Measurements from ENCODE around the gene CDK9. TPM values are rescaled to one million over a fixed set of nuclear protein-coding genes. Genes with fewer than 3 reads are reported as not detected.

The CDK9 gene
- 10 to 100 TPM; 86.2 to 91.6 TPM for total RNA-seq

DNA sequence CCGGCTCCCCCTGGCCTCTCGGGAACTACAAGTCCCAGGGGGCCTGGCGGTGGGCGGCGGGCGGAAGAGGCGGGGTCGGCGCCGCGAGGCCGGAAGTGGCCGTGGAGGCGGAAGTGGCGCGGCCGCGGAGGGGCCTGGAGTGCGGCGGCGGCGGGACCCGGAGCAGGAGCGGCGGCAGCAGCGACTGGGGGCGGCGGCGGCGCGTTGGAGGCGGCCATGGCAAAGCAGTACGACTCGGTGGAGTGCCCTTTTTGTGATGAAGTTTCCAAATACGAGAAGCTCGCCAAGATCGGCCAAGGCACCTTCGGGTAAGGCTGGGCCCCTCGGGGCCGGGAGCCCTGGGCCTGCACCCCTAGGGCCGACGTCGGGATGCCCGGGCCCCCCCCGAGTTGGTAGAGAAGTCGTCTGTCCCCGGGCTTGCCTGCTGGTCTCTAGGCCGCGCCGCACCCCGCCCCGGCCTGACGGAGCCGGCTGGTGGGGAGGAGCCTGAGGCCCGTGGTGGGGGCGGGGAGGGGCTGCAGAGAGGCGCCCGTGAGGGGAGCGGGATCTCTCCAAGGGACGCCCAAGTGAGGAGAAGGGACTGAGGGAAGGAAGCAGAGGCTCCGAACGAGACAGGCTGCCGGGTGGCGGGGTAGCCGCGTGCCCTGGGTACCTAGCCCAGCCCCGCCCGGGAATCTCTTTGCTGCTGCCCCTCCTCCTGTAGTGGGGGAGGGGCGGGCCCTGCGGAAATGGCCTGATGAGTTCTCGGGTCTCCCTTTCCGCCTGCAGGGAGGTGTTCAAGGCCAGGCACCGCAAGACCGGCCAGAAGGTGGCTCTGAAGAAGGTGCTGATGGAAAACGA lies at the start of gene CDK9:
Gene CDK9, plus strand, starts transcription at position 102 of the 840 bp plus-strand sequence. Its CDS starts 115 bp downstream, at position 217.
- H3K4me3 Mint-ChIP-seq, result peak within 1 kb of the TSS; percentile 97

DNA sequence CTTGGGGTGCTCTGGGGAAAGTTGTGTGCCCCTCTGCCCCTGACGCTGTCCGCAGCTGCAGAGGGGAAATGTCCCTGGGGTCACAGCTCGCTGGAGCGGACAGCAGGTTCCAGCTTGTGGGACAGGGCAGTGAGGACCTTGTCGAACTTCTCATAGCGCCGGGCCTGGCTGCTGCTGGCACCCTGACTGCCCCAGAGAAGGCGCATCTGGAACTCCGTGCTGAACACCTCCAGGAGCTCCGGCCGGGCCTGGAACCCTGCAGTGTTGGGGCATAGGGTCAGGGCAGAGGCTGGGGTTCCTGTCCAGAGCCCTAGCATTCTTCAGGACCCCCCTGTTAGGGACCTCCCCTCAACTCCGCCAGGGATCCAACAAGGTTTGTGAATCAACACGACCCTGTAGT lies 47.2 kb upstream of the CDK9 start:
- Mint-ChIP-seq H3K27me3 (no peaks in the 10 kb centered on the region), H3K9me3 (no peaks in the 10 kb centered on the region), H3K27ac (no peak overlapping the region), H3K4me3 (no peak overlapping the region), H3K4me1 (ENCODE audit: low read depth) (peaks cover 13% of the 10 kb centered on the region), H3K36me3 (ENCODE audit: low read depth) (peaks cover 13% of the 10 kb centered on the region)
- ChIA-PET POLR2A (no interaction called here), CTCF (interaction anchor here (0.7 to 2.0 kb wide), 2 partner anchors 131 to 379 kb away, joined by 3 to 6 read pairs; no protein-coding TSS in a partner anchor)
- TF ChIP-seq CTCF (IDR thresholded peaks at IDR 0.05), result no peak
- intact Hi-C loops (cut with micrococcal nuclease), result loop anchor here (5.0 to 10.0 kb wide), 3 partner anchors 44 to 234 kb away; no protein-coding TSS in a partner anchor
- no peak for DNase-seq
- no peak for ATAC-seq

More for the DNA sequence above, at the start of gene CDK9:
- DNase-seq (peak; percentile 95), ATAC-seq (peak; percentile 64)
- Mint-ChIP-seq H3K9me3 (no peaks in the 10 kb centered on the region), H3K4me1 (ENCODE audit: low read depth) (peaks cover 72% of the 10 kb centered on the region), H3K36me3 (ENCODE audit: low read depth) (peaks cover 43% of the 10 kb centered on the region), H3K27ac (peak within 1 kb of the TSS; percentile 95), H3K27me3 (no peaks in the 10 kb centered on the region)
- no peak for TF ChIP-seq CTCF (IDR thresholded peaks at IDR 0.05)
- ChIA-PET POLR2A (interaction anchor here (0.6 to 8.1 kb wide), 19 partner anchors 8 to 1465 kb away, joined by 3 to 56 read pairs (median 4); partner anchors contain the start of genes ENG, FPGS, LRSAM1 and RPL12), CTCF (interaction anchor here (0.8 to 10.7 kb wide), 11 partner anchors 17 to 196 kb away, joined by 3 to 144 read pairs (median 6); partner anchors contain the start of gene TOR2A)
- intact Hi-C loops (cut with micrococcal nuclease), result no loop called here

- H3K4me3 Mint-ChIP-seq, result no peak overlapping the region
Observed at GRCh38 chr9:127739614-127740330, 46.1 kb upstream of the CDK9 start.

DNA sequence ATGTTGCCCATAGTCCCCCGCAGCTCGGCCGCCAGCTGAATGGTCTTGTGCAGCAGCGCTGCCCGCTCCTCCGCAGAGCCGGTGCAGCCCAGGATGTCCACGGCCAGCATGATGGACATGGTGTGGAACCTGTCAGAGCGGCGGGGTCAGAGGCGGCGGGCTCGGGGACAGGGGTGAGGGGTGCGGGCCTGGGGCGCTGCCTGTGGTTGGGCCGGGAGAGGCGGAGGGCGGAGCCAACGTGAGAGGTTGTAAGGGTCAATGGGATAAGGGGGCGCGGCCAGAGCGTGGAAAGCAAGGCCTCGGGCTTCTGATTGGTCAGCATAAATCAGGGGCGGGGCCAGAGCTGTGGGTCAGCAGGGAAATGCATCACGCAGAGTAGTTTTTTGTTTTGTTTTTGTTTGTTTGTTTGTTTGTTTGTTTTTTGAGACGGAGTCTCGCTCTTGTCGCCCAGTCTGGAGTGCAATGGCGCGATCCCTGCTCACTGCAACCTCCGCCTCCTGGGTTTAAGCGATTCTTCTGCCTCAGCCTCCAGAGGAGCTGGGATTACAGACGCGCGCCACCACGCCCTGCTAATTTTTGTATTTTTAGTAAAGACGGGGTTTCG lies 43.9 kb upstream of the CDK9 start:
- Mint-ChIP-seq H3K36me3 (ENCODE audit: low read depth) (peaks cover 17% of the 10 kb centered on the region), H3K4me3 (no peak overlapping the region), H3K27ac (no peak overlapping the region), H3K27me3 (no peaks in the 10 kb centered on the region), H3K9me3 (no peaks in the 10 kb centered on the region), H3K4me1 (ENCODE audit: low read depth) (peaks cover 4% of the 10 kb centered on the region)
- CTCF ChIA-PET, result interaction anchor here (1.2 to 2.4 kb wide), 3 partner anchors 22 to 128 kb away, joined by 3 to 8 read pairs (median 4); no protein-coding TSS in a partner anchor
- no peak for DNase-seq
- intact Hi-C loops (cut with micrococcal nuclease), result no loop called here
- TF ChIP-seq CTCF (IDR thresholded peaks at IDR 0.05), result no peak
- no peak for ATAC-seq
- POLR2A ChIA-PET, result interaction anchor here (1.2 to 1.5 kb wide), 2 partner anchors 22 to 43 kb away, joined by 3 to 5 read pairs; no protein-coding TSS in a partner anchor

More at GRCh38 chr9:127739614-127740330, 46.1 kb upstream of the CDK9 start:
- intact Hi-C loops (cut with micrococcal nuclease), result loop anchor here (5.0 to 10.0 kb wide), 3 partner anchors 43 to 235 kb away; no protein-coding TSS in a partner anchor
- Mint-ChIP-seq H3K4me1 (ENCODE audit: low read depth) (peaks cover 6% of the 10 kb centered on the region), H3K27ac (no peak overlapping the region), H3K27me3 (no peaks in the 10 kb centered on the region), H3K9me3 (no peaks in the 10 kb centered on the region), H3K36me3 (ENCODE audit: low read depth) (peaks cover 12% of the 10 kb centered on the region)
- POLR2A ChIA-PET, result interaction anchor here (0.6 to 1.4 kb wide), 3 partner anchors 39 to 125 kb away, joined by 3 to 5 read pairs (median 3); partner anchors contain the start of gene SH2D3C
- DNase-seq (no peak), ATAC-seq (no peak)
- CTCF ChIA-PET, result interaction anchor here (0.7 to 1.5 kb wide), 4 partner anchors 130 to 203 kb away, joined by 3 to 4 read pairs (median 4); no protein-coding TSS in a partner anchor
- TF ChIP-seq CTCF (IDR thresholded peaks at IDR 0.05), result no peak
